SKM-1 (cell line): ENCODE measurements around the gene CCDC201.

Source experiments
- DNase-seq: peaks from one replicate; lab custom pipeline; 2025; ENCODE audit not compliant: unreplicated experiment; lab: John Stamatoyannopoulos, UW

CCDC201 gene

DNA sequence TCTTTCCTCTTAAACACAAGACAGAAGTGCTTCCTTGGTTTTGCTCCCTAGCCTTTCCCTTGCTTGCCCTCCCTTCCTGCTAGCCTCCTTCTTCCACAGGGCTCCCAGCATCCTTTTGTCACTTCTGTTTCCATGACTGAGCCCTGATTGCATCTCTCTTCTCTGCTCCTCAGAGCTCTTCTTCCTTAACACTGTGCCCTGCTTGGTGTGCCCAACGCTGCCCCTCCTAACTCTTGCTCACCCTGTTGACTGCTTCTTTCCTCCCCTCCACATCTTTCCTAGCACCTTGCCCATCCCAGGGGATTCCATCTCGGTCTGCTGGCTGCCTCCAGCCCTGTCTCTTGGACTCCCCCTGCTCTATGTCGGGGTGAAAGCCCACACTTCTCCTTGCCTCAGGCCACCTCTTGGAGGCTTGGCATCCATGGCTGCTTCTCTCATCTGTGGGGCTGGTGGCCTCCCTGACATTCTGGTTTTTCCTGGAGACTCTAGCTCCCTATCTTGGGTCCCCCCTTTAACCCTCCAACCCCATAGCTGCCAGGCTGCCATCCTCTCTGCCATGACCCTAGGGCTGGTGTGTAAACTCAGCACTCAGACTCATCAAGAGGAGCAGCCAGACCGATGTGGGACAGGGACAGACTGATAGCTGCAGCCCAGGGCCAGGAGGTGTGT lies 21.2 kb upstream of the CCDC201 start:
- no peak for DNase-seq

GRCh38 chr7:45893374-45893995 lies 20.6 kb upstream of the CCDC201 start:
- no peak for DNase-seq

- no peak for DNase-seq
Measured at GRCh38 chr7:45892407-45893035, 19.6 kb upstream of the CCDC201 start.

DNA sequence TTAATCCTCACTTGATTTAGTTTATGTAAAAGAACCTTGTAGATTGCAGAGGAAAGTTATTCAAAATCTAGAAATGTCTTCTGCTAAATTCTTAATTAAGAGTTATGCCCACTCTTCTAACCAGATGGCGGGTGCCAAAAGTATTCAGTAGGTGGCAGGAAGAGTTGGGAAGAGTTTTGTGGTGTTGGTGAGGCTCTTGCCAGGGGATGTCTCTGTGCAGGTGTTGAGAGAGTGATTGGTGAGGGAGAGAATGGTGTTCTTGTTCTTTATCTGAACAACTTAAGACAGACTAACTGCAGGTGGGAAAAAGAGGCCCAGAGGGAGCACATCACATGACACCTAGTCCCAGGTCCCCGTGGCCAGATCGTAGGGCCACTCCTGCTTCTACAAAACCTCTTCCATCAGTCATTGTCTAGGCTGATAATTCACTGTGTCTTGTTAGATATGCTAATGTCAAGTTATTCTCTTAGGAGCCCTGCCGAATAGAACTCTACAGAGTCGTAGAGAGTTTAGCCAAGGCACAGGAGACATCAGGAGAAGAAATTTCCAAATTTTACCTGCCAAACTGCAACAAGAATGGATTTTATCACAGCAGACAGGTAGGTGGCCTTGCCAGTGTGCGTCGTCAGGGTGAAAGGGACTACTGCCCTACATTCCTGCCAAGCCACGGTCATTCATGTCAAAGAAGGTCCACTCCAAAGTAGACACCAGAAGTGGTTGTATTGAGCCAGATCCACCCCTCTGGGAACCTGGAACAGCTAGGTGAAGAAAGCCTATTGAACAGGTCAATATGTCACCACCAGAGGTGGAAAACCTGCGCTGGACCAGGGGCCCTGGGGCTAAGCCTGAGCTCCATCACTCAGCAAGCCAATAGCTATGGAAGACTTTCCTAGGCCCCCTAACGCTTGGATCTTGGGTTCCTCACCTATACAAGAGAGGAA lies 18.9 kb upstream of the CCDC201 start:
- DNase-seq: no peak

DNA sequence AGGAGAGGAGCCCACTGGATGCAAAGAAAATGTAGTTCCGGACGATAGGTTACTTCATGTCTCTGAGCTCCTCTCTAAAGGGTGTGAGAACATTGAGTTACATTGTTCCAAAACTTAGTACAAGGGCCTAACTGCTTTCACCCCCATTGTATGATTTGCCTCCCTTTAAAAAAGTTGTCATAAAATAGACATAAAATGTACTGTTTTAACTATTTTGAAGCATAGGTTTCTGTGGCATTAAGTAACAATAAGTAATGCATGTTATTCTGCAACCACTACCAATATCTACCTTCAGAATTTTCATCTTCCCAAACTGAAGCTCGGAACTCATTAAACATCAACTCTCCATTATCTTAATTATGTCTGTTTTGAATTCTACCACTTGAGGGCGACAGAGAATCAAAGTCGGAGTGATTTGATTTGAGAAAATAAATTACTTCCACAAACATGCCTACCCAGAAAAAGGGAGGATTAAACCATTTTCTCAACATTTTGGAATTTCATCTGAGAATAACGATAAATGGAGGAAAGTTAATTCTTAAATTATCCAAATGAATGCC lies 18.1 kb upstream of the CCDC201 start:
- DNase-seq: no peak

DNA sequence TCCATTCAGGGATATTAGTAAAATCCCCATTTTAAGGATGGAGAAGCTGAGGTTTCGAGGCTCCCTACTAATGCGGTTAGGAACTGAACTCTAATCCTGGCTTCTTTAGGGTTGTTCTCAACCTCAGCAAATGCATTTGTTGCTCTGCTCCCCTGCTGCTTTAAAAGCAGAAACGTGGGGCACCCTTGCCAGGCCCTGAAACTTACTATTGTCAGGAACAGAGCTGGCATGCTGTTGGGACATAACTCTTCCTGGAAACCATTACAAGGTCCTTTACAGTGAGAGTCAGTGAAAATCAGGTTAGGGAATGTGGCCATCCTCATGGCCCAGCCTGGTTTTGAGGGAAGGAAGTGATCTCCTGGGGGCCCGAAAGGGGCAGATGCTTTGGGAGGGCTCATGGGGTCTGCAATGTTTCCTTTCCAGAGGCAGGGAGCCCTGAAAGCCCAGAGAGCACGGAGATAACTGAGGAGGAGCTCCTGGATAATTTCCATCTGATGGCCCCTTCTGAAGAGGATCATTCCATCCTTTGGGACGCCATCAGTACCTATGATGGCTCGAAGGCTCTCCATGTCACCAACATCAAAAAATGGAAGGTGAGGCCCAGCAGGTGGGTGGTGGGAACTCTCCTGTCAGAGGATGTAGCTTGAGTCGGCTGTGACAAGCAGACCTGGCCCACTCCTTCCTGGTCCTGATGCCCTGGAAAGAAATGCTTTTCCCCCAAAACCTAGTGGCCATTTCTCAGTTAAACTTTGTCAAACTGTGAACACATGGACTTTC lies 17.4 kb upstream of the CCDC201 start:
- no peak for DNase-seq

- DNase-seq: no peak
Measured at GRCh38 chr7:45889367-45890067, 16.6 kb upstream of the CCDC201 start.

- no peak for DNase-seq
Measured at GRCh38 chr7:45888993-45889366, 16.1 kb upstream of the CCDC201 start.

DNA sequence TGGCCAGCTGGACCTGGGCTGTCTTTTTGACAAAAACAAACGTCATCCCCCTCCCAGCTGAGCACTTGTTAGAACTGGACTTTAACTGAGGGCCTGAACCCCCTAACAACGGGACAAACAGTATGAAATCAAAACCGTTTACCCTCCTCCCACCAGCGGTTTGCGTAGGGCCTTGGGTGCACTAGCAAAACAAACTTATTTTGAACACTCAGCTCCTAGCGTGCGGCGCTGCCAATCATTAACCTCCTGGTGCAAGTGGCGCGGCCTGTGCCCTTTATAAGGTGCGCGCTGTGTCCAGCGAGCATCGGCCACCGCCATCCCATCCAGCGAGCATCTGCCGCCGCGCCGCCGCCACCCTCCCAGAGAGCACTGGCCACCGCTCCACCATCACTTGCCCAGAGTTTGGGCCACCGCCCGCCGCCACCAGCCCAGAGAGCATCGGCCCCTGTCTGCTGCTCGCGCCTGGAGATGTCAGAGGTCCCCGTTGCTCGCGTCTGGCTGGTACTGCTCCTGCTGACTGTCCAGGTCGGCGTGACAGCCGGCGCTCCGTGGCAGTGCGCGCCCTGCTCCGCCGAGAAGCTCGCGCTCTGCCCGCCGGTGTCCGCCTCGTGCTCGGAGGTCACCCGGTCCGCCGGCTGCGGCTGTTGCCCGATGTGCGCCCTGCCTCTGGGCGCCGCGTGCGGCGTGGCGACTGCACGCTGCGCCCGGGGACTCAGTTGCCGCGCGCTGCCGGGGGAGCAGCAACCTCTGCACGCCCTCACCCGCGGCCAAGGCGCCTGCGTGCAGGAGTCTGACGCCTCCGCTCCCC lies 15.5 kb upstream of the CCDC201 start, which contains the start of gene IGFBP1:
TSS of gene IGFBP1 (plus strand) at position 304 of the 808 bp plus-strand sequence. CDS start at position 469, 165 bp downstream.
- DNase-seq: no peak

DNA sequence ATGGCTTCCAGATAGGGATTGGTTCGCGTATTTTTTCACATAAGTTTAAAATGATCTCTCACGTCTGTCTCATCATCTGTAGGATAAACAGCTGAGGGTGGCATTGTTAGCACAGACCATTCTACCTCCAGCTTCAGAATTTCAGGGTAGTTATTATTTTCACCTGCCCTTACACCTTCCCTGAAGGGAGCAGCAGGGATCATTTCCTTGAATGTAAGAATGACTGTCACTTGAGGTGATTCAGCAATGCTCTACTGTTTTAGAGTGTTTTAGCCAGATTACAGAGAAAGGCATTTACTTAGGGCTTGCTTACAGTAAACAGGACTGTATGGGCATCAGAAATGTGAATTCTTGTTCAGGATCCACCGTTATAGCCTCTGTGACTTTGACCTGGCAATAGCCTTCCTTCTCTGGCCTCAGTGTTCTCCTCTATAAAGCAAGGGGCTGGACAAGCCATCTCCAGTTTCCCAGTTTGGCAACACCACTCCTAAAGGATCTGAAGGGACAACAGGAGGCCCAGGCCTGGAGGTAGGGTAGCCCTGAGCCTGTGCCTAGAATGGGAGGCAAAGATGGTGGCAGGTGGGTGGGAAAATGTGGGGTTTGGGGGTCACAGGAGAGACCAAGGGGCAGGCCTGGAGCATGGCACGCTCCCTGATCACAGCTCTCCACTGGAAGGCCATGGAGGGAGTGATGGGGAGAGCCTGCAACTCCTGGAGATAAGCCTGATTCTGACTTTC lies 14.2 kb upstream of the CCDC201 start:
- no peak for DNase-seq

GRCh38 chr7:45885264-45885882 lies 12.5 kb upstream of the CCDC201 start:
- no peak for DNase-seq

- no peak for DNase-seq
Measured at GRCh38 chr7:45884136-45884535, 11.3 kb upstream of the CCDC201 start.

DNA sequence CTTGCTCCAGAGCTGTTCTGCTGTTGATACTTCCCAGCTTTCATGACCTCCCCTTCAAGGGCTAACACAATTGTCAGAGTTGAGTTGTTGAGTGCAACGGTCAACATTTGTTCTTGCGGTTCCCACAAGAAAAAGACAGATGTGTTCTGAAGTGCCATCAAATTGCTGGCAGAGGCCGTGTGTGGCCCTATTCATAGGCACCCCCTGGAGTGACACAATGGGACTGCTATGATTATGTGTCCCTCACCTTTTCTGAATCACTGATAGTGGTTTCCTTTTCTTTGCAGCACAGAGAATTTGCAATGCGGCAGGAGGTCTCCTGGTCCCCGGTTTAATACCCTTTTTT lies 9.6 kb upstream of the CCDC201 start:
- DNase-seq: no peak

DNA sequence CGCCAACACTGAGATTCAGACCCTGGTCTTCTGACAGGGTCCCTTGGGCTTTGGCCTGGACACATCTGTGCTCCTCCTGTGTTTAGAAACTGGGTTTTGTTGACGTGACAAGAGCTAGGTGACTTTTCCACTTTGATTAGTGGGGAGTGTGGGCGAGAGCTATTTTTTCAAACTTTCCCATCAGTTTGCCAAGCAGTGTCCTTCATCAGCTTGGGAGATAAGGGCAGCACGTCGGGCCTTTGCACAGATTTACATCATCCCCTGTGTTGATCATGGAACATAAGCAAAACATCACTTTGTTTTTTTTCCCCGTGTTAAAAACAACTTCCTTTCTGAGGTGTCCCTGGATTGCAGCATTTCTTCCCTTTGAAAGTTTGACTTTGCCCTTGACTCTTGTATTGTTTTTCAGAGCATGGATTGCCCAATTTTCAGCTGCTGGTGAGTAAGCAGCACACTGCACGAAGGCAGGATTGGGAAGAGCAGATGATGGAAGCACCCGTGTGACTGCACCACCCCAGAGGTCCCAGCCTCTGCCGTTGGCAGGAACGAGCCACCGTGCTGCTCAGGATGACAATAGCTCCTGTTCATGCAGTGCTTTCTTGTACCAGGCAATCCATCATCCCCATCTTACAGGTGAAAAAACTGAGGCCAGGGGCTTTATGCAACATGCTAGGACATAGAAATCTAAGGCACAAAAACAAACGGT lies 9.0 kb upstream of the CCDC201 start:
- no peak for DNase-seq

- DNase-seq: no peak
Measured at GRCh38 chr7:45881280-45881758, 8.4 kb upstream of the CCDC201 start.

DNA sequence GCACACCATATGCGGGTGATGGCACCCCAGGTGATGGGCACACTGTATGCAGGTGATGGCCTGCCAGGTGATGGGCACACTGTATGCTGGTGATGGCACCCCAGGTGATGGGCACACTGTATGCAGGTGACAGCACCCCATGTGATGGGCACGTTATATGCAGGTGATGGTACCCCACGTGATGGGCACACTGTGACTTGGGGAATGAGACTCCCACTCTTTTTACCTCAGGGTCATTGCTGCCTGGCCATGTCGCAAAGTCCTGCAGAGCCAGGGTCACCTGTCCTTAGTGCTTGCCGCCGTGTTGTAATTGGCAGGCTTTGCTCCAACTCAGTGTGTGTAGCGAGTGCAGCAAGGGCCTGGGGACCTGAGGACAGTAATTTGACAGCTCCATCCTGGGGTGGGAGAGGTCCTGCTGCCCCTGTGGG lies 7.6 kb upstream of the CCDC201 start:
- DNase-seq: no peak
